Calu3 (cell line): ENCODE measurements around the gene WDTC1. TPM values are rescaled to one million over a fixed set of nuclear protein-coding genes. Genes with fewer than 3 reads are reported as not detected.

Experiments used
- BruUV-seq: library from RNA; stranded (reverse); fragments of 400-500 nt; replicated peaks from 2 replicates; lab custom pipeline; 2021; lab: Mats Ljungman, UMichigan
- CTCF ChIA-PET: fragments of 300-600 bp; sonication (Branson Sonifier 250); formaldehyde crosslinking; loops from one replicate; lab custom pipeline; 2022; ENCODE audit warnings: antibody characterized with exemption; lab: Charles Lee
- DNase-seq: peaks from one replicate; pipeline ENCODE4 v3.0.0; 2022
- H3K27ac Mint-ChIP-seq: one replicate; pipeline ENCODE4 v1.8.0; 2022; ENCODE audit warnings: mixed read lengths; ENCODE audit not compliant: unreplicated experiment
- H3K27me3 Mint-ChIP-seq: one replicate; pipeline ENCODE4 v1.8.0; 2022; ENCODE audit warnings: mixed read lengths; ENCODE audit not compliant: unreplicated experiment
- H3K36me3 Mint-ChIP-seq: one replicate; pipeline ENCODE4 v1.8.0; 2022; ENCODE audit warnings: mild to moderate bottlenecking, moderate library complexity, mixed read lengths; ENCODE audit not compliant: insufficient read depth, unreplicated experiment
- H3K4me1 Mint-ChIP-seq: one replicate; pipeline ENCODE4 v1.8.0; 2022; ENCODE audit warnings: mild to moderate bottlenecking, low read depth, mixed read lengths; ENCODE audit not compliant: unreplicated experiment
- H3K4me3 Mint-ChIP-seq: one replicate; pipeline ENCODE4 v1.8.0; 2022; ENCODE audit warnings: mild to moderate bottlenecking, low read depth, moderate library complexity, mixed read lengths; ENCODE audit not compliant: unreplicated experiment
- H3K9me3 Mint-ChIP-seq: one replicate; pipeline ENCODE4 v1.8.0; 2022; ENCODE audit warnings: low read depth, mixed read lengths; ENCODE audit not compliant: unreplicated experiment
- intact Hi-C: fragments of 100-400 bp; cut with micrococcal nuclease; formaldehyde crosslinking; loops from one replicate; pipeline ENCODE4 v1.10.0; 2022; ENCODE audit not compliant: unreplicated experiment
- total RNA-seq: library from RNA; stranded (reverse); gene quantifications from 2 replicates; pipeline ENCODE4 v1.2.3, GENCODE V29; 2022
- TF ChIP-seq, protein P1 (sequence below): fragments of 200-600 bp; IDR thresholded peaks from one replicate; pipeline ENCODE4 v1.8.0; 2022; ENCODE audit warnings: antibody characterized with exemption; ENCODE audit not compliant: unreplicated experiment

Gene WDTC1
- total RNA-seq, 1 experiment from 2014 or later, result 10.8 TPM

DNA sequence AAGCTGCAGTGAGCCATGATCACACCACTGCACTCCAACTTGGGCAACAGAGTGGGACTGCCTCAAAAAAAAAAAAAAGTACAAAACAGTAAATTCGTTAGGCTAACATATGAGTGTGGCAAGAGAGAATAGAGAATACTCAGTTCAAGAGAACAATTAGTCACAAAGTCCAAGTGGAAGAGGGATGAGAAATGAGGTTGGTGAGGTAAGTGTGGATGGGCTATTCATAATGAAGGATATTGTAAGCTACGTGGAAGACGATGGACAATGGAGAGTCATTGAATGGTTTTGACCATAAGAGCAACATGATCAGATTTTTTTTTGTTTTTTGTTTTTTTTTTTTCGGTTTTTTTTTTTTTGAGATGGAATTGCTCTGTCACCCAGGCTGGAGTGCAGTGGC lies 34.8 kb downstream of the WDTC1 start:
- H3K27ac Mint-ChIP-seq, result no peak overlapping the region

DNA sequence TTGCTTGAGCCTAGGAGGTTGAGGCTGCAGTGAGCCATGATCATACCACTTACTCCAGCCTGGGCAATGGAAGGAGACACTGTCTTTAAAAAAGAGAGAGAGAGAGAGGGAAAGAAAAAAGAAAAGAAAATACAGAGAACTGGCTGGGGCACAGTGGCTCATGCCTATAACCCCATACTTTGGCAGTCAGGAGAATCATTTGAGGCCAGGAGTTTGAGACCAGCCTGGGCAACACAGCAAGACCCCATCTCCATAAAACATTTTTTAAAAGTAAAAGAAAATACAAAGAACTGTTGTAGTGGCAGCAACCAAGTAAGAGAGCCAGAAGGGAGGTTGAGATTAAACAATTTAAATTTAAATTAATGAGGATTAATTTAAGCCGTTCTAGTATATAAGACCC lies 39.8 kb downstream of the WDTC1 start:
- H3K4me3 Mint-ChIP-seq, result no peak overlapping the region
- no TSS peak for BruUV-seq
- CTCF ChIA-PET, result interaction anchor here (0.6 kb wide), 1 partner anchor 12 kb away, joined by 4 read pairs; no protein-coding TSS in a partner anchor
- H3K9me3 Mint-ChIP-seq, result peaks cover 6% of the 10 kb centered on the region
- TF ChIP-seq, protein P1, sequence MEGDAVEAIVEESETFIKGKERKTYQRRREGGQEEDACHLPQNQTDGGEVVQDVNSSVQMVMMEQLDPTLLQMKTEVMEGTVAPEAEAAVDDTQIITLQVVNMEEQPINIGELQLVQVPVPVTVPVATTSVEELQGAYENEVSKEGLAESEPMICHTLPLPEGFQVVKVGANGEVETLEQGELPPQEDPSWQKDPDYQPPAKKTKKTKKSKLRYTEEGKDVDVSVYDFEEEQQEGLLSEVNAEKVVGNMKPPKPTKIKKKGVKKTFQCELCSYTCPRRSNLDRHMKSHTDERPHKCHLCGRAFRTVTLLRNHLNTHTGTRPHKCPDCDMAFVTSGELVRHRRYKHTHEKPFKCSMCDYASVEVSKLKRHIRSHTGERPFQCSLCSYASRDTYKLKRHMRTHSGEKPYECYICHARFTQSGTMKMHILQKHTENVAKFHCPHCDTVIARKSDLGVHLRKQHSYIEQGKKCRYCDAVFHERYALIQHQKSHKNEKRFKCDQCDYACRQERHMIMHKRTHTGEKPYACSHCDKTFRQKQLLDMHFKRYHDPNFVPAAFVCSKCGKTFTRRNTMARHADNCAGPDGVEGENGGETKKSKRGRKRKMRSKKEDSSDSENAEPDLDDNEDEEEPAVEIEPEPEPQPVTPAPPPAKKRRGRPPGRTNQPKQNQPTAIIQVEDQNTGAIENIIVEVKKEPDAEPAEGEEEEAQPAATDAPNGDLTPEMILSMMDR, result no peak
- intact Hi-C loops, result no loop called here
- H3K4me1 Mint-ChIP-seq, result no peaks in the 10 kb centered on the region
- no peaks in the 10 kb centered on the region for H3K27me3 Mint-ChIP-seq
- no peaks in the 10 kb centered on the region for H3K36me3 Mint-ChIP-seq
- no peak for DNase-seq
- H3K27ac Mint-ChIP-seq, result no peak overlapping the region

More for the DNA sequence above, 34.8 kb downstream of the WDTC1 start:
- DNase-seq, result no peak
- no TSS peak for BruUV-seq
- CTCF ChIA-PET, result no interaction called here
- intact Hi-C loops, result no loop called here
- no peaks in the 10 kb centered on the region for H3K9me3 Mint-ChIP-seq
- H3K4me3 Mint-ChIP-seq, result no peak overlapping the region
- no peaks in the 10 kb centered on the region for H3K4me1 Mint-ChIP-seq
- TF ChIP-seq, protein P1, result no peak
- H3K27me3 Mint-ChIP-seq, result no peaks in the 10 kb centered on the region
- H3K36me3 Mint-ChIP-seq, result no peaks in the 10 kb centered on the region

DNA sequence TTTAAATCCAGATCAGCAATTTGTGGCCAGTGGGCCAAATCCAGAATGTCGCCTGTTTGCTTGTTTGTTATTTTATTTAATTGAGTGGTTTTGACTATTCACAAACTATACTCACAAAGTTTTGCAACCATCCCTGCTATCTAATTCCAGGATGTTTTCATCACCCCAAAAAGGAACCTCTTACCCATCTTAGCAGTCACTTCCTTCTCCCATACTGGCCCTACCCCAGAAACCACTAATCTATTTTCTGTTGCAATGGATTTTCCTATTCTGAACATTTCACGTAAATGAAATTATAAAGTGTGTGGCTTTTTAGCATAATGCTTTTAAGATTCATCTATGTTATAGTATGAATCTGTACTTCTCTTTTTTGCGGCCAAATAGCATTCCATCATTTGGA lies 41.3 kb downstream of the WDTC1 start:
- H3K36me3 Mint-ChIP-seq, result no peaks in the 10 kb centered on the region
- peaks cover 6% of the 10 kb centered on the region for H3K9me3 Mint-ChIP-seq
- intact Hi-C loops, result no loop called here
- no peak overlapping the region for H3K4me3 Mint-ChIP-seq
- no TSS peak for BruUV-seq
- DNase-seq, result no peak
- H3K27ac Mint-ChIP-seq, result no peak overlapping the region
- CTCF ChIA-PET, result no interaction called here
- no peaks in the 10 kb centered on the region for H3K4me1 Mint-ChIP-seq
- no peaks in the 10 kb centered on the region for H3K27me3 Mint-ChIP-seq
- TF ChIP-seq, protein P1, result no peak

DNA sequence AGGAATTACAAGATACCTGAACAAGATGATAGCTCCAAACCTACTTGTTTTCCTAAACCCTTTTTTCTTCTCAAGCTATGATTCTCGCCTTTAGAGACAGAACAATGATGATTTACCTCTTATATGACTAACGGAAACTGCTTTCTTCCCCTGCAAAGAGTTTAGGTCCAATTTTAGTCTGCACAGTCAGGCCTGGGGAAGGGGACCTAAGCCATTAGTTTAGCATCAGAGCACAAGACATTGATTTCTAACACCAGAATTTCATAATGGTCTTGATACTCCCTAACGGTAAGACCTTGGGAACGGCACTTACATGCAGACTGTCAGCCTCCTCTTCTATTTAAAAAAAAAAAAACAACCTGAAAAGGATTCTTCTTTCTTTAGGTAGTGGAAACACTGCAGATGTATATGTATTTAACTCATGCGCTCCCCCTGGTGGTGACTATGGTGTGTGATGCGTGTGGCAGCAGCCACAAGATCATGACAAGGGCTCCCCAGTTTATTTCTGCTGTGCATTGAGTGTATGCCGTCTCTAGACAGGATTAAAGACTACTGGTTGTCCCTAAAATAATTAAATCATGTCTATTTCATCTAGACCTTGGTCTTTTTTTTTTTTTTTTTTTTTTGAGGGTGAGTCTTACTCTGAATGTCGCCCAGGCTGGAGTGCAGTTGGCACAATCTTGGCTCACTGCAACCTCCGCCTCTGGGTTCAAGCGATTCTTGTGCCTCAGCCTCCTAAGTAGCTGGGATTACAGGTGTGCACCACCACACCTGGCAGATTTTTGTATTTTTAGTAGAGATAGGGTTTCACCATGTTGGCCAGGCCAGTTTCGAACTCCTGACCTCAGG lies 50.2 kb downstream of the WDTC1 start:
- no peaks in the 10 kb centered on the region for H3K36me3 Mint-ChIP-seq
- TF ChIP-seq, protein P1, result peak; percentile 45
- H3K4me3 Mint-ChIP-seq, result no peak overlapping the region
- BruUV-seq, result no TSS peak
- CTCF ChIA-PET, result interaction anchor here (1.0 kb wide), 1 partner anchor 173 kb away, joined by 5 read pairs; no protein-coding TSS in a partner anchor
- no peaks in the 10 kb centered on the region for H3K27me3 Mint-ChIP-seq
- H3K27ac Mint-ChIP-seq, result no peak overlapping the region
- DNase-seq, result peak; percentile 80
- H3K4me1 Mint-ChIP-seq, result no peaks in the 10 kb centered on the region
- intact Hi-C loops, result loop anchor here (1.0 kb wide), 1 partner anchor 182 kb away; no protein-coding TSS in a partner anchor
- H3K9me3 Mint-ChIP-seq, result no peaks in the 10 kb centered on the region
